DND-41 (cell line): Measurements from ENCODE around the gene RAB3GAP2.

Experiments used
- ATAC-seq: fragments of 200-7000 bp; cut with Tn5 transposase; 3 replicates; pipeline ENCODE4 v1.9.1; 2021; ENCODE audit warnings: low read depth; ENCODE audit not compliant: insufficient read depth
- DNase-seq: peaks from one replicate; pipeline ENCODE4 v3.0.0-alpha.2; 2020
- H2AFZ ChIP-seq: 2 replicates; pipeline ENCODE4 v1.6.0; 2012; ENCODE audit warnings: low read depth, low read length
- H3K27ac ChIP-seq: 2 replicates; pipeline ENCODE4 v1.5.1; 2012; ENCODE audit warnings: low read length, inconsistent platforms
- H3K27me3 ChIP-seq: fragments of 200-600 bp; sonication (generic); 2 replicates; pipeline ENCODE4 v1.6.0; 2012; ENCODE audit warnings: low read length, mild to moderate bottlenecking, inconsistent platforms; ENCODE audit not compliant: insufficient read depth, poor library complexity
- H3K36me3 ChIP-seq: 2 replicates; pipeline ENCODE4 v1.5.1; 2012; ENCODE audit warnings: low read length, inconsistent platforms; ENCODE audit not compliant: insufficient read depth
- H3K4me1 ChIP-seq: 2 replicates; pipeline ENCODE4 v1.5.1; 2012; ENCODE audit warnings: mild to moderate bottlenecking, low read length; ENCODE audit not compliant: insufficient read depth
- H3K4me2 ChIP-seq: 2 replicates; pipeline ENCODE4 v1.6.0; 2012; ENCODE audit warnings: mild to moderate bottlenecking, moderate library complexity, low read length, inconsistent platforms; ENCODE audit not compliant: insufficient read depth
- H3K4me3 ChIP-seq, 2 experiments: fragments of 200-600 bp in 1 of 2; shearing (Covaris generic) in 1 of 2; 2 replicates each; pipeline ENCODE4 v1.5.1; 2012 to 2016; ENCODE audit warnings: inconsistent platforms in 2 of 2, low read length in 2 of 2, mild to moderate bottlenecking in 2 of 2, low read depth in 1 of 2, moderate library complexity in 1 of 2
- H3K79me2 ChIP-seq: 2 replicates; pipeline ENCODE4 v1.6.0; 2012; ENCODE audit warnings: low read length, inconsistent platforms; ENCODE audit not compliant: insufficient read depth
- H3K9ac ChIP-seq: 2 replicates; pipeline ENCODE4 v1.6.0; 2012; ENCODE audit warnings: low read depth, mild to moderate bottlenecking, inconsistent platforms, low read length, moderate library complexity
- H3K9me3 ChIP-seq: 2 replicates; pipeline ENCODE4 v1.5.1; 2012; ENCODE audit warnings: low read length, moderate library complexity, mild to moderate bottlenecking, inconsistent platforms; ENCODE audit not compliant: insufficient read depth, severe bottlenecking
- H4K20me1 ChIP-seq: 2 replicates; pipeline ENCODE4 v1.6.0; 2012; ENCODE audit warnings: low read length; ENCODE audit not compliant: insufficient read depth
- EZH2 ChIP-seq: IDR thresholded peaks from 3 replicates; pipeline ENCODE4 v1.6.1; 2012; ENCODE audit warnings: borderline replicate concordance, low read depth, mild to moderate bottlenecking, moderate library complexity, low read length, inconsistent platforms; ENCODE audit not compliant: severe bottlenecking
- TF ChIP-seq, protein P1 (sequence below): IDR thresholded peaks from 2 replicates; pipeline ENCODE4 v1.5.1; 2012; ENCODE audit warnings: borderline replicate concordance, low read length, moderate library complexity, mild to moderate bottlenecking; ENCODE audit not compliant: poor library complexity, severe bottlenecking; ENCODE audit errors: extremely low read depth

Gene RAB3GAP2

GRCh38 chr1:220300442-220301121 is 28.3 kb upstream of the RAB3GAP2 start:
- DNase-seq, result no peak
- no peak overlapping the region for H2AFZ ChIP-seq
- H3K4me1 ChIP-seq, result no peaks in the 10 kb centered on the region
- TF ChIP-seq, protein P1, sequence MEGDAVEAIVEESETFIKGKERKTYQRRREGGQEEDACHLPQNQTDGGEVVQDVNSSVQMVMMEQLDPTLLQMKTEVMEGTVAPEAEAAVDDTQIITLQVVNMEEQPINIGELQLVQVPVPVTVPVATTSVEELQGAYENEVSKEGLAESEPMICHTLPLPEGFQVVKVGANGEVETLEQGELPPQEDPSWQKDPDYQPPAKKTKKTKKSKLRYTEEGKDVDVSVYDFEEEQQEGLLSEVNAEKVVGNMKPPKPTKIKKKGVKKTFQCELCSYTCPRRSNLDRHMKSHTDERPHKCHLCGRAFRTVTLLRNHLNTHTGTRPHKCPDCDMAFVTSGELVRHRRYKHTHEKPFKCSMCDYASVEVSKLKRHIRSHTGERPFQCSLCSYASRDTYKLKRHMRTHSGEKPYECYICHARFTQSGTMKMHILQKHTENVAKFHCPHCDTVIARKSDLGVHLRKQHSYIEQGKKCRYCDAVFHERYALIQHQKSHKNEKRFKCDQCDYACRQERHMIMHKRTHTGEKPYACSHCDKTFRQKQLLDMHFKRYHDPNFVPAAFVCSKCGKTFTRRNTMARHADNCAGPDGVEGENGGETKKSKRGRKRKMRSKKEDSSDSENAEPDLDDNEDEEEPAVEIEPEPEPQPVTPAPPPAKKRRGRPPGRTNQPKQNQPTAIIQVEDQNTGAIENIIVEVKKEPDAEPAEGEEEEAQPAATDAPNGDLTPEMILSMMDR, result no peak
- no peak for TF ChIP-seq EZH2
- no peak overlapping the region for H3K4me2 ChIP-seq
- H3K36me3 ChIP-seq, result no peaks in the 10 kb centered on the region
- no peaks in the 10 kb centered on the region for H4K20me1 ChIP-seq
- H3K9me3 ChIP-seq, result no peaks in the 10 kb centered on the region
- no peak overlapping the region for H3K9ac ChIP-seq
- ATAC-seq, result no peak
- no peaks in the 10 kb centered on the region for H3K27me3 ChIP-seq
- no peak overlapping the region for H3K27ac ChIP-seq
- H3K79me2 ChIP-seq, result no peaks in the 10 kb centered on the region
- no peak overlapping the region for H3K4me3 ChIP-seq

- no peaks in the 10 kb centered on the region for H4K20me1 ChIP-seq
- ATAC-seq (no peak), DNase-seq (no peak)
- H3K4me3 ChIP-seq, result no peak overlapping the region
- H3K36me3 ChIP-seq, result no peaks in the 10 kb centered on the region
- H3K9me3 ChIP-seq, result no peaks in the 10 kb centered on the region
- no peaks in the 10 kb centered on the region for H3K4me1 ChIP-seq
- H3K79me2 ChIP-seq, result no peaks in the 10 kb centered on the region
- H3K9ac ChIP-seq, result no peak overlapping the region
- no peak overlapping the region for H3K4me2 ChIP-seq
- H3K27ac ChIP-seq, result no peak overlapping the region
- TF ChIP-seq EZH2, result no peak
- TF ChIP-seq, protein P1, result no peak
- no peak overlapping the region for H2AFZ ChIP-seq
- H3K27me3 ChIP-seq, result no peaks in the 10 kb centered on the region
Measured at GRCh38 chr1:220299337-220299736, 27.1 kb upstream of the RAB3GAP2 start.

DNA sequence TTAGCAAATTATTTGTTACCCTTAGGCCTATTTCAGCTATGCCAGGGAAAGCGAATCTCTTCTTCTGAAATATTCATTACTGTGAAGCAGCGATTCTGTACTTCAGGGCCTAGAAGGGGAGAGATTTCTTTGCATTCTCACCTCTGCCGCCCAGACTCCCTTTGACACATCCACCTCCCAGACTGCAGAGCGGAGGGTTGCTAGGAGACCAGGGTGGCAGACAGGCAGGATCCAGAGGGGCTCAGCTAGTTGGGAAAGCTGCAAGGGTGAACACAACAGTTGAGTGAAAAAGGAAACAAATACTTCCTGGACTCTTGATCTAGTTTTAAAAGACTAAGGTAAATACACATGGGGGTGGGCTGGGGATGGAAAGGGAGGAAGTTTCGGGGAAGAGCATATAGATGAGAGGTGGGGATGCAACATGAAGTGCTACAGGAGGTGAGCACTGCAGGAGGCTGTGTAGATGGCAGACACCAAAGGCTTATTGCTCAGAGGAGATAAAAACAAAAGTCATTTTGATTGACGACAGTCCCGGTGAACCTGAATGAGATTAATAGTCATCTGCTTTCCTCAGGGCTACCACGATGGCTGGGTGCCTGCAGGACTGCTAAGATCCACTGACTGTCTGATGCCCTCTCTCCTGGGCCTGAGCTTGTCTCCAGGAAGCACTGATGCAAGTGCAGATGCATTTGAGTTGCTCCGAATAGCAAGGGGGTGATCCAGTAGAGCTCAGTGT is 26.4 kb upstream of the RAB3GAP2 start:
- Histone ChIP-seq H3K4me3 (no peak overlapping the region), H3K27me3 (no peaks in the 10 kb centered on the region), H3K27ac (no peak overlapping the region), H3K4me2 (no peak overlapping the region), H3K4me1 (no peaks in the 10 kb centered on the region), H4K20me1 (no peaks in the 10 kb centered on the region), H3K79me2 (no peaks in the 10 kb centered on the region), H2AFZ (no peak overlapping the region), H3K9me3 (no peaks in the 10 kb centered on the region), H3K36me3 (no peaks in the 10 kb centered on the region), H3K9ac (no peak overlapping the region)
- no peak for ATAC-seq
- TF ChIP-seq, protein P1, result no peak
- TF ChIP-seq EZH2, result no peak
- no peak for DNase-seq
